K562 (cell line): Measurements from ENCODE around the gene HTR5A. TPM values are rescaled to one million over a fixed set of nuclear protein-coding genes. Genes with fewer than 3 reads are reported as not detected.

ENCODE experiments used
- ATAC-seq: fragments of 200-7000 bp; cut with Tn5 transposase; 3 replicates; pipeline ENCODE4 v1.9.1; 2020; ENCODE audit warnings: moderate library complexity
- BruUV-seq: library from RNA; stranded (reverse); fragments of 400-500 nt; replicated peaks from 2 replicates; lab custom pipeline; 2021; lab: Mats Ljungman, UMichigan
- CTCF ChIA-PET: fragments of 300-600 bp; formaldehyde crosslinking; extraction: SDS; loops from one replicate; lab custom pipeline; 2021; ENCODE audit warnings: low intra/inter-chr PET ratio; lab: Yijun Ruan, JAX
- POLR2A ChIA-PET: fragments of 300-600, 350-650 bp; sonication (Branson Sonifier 250); formaldehyde crosslinking; extraction: SDS; loops from one replicate; lab custom pipeline; 2021; ENCODE audit warnings: antibody characterized with exemption, inconsistent platforms; lab: Yijun Ruan, JAX
- DNase-seq, 4 experiments: peaks; one replicate each; pipeline versions ENCODE4 v3.0.0 to v3.0.0-alpha.2; 2011 to 2018; ENCODE audit warnings: low spot score in 3 of 4, mixed read lengths in 3 of 4; ENCODE audit errors: extremely low read depth in 1 of 4
- FAIRE-seq: peaks from 2 replicates; lab custom pipeline; 2011; peaks lifted over from hg19 to GRCh38; lab: Jason Lieb, UNC
- H2AFZ ChIP-seq: 2 replicates; pipeline ENCODE4 v1.6.0; 2011; ENCODE audit warnings: low read depth, low read length, control low read depth, inconsistent platforms
- H3K27ac ChIP-seq: fragments of 200-600 bp; 3 replicates; pipeline ENCODE4 v1.8.0; 2011; ENCODE audit warnings: low read depth, mild to moderate bottlenecking, control low read depth, inconsistent platforms, low read length, moderate library complexity, mixed read lengths; ENCODE audit errors: extremely low read depth
- H3K27me3 ChIP-seq, 2 experiments: fragments of 300-600 bp in 1 of 2; 2 replicates in 1 of 2; 3 replicates in 1 of 2; pipeline versions ENCODE4 v1.6.0 to v1.8.0; 2011; ENCODE audit warnings: inconsistent platforms in 2 of 2, low read length in 2 of 2, mild to moderate bottlenecking in 1 of 2, mixed read lengths in 1 of 2, moderate library complexity in 1 of 2; ENCODE audit not compliant: control insufficient read depth in 2 of 2, insufficient read depth in 2 of 2
- H3K36me3 ChIP-seq: fragments of 300-600 bp; 3 replicates; pipeline ENCODE4 v1.8.0; 2011; ENCODE audit warnings: mild to moderate bottlenecking, low read length, inconsistent platforms; ENCODE audit not compliant: control insufficient read depth, insufficient read depth
- H3K4me1 ChIP-seq, 2 experiments: fragments of 200-600 bp in 1 of 2; replicated peaks in 1 of 2; 2 replicates in 1 of 2; 3 replicates in 1 of 2; pipeline versions ENCODE4 v1.5.1 to v1.8.0; 2011; ENCODE audit warnings: inconsistent platforms in 2 of 2, low read length in 2 of 2, mild to moderate bottlenecking in 1 of 2, mixed read lengths in 1 of 2, moderate library complexity in 1 of 2; ENCODE audit not compliant: control insufficient read depth in 2 of 2, insufficient read depth in 2 of 2
- H3K4me2 ChIP-seq: 2 replicates; pipeline ENCODE4 v1.6.1; 2011; ENCODE audit warnings: low read length, control low read depth, inconsistent platforms, mixed read lengths; ENCODE audit not compliant: insufficient read depth
- H3K4me3 ChIP-seq: fragments of 200-600 bp; sonication (generic), shearing (Covaris generic); 2 replicates; pipeline ENCODE4 v1.5.1; 2016; ENCODE audit warnings: control low read depth, inconsistent platforms
- H3K79me2 ChIP-seq: fragments of 200-600 bp; 3 replicates; pipeline ENCODE4 v1.8.0; 2011; ENCODE audit warnings: low read length, inconsistent platforms; ENCODE audit not compliant: control insufficient read depth, insufficient read depth
- H3K9ac ChIP-seq, 2 experiments: 2 replicates each; pipeline versions ENCODE4 v1.6.0 to v1.6.1; 2011; ENCODE audit warnings: low read depth in 2 of 2, low read length in 2 of 2, control low read depth in 1 of 2, inconsistent platforms in 1 of 2, mild to moderate bottlenecking in 1 of 2, mixed read lengths in 1 of 2; ENCODE audit not compliant: insufficient read depth in 1 of 2
- H3K9me1 ChIP-seq: one replicate; pipeline ENCODE4 v1.6.0; 2011; ENCODE audit warnings: inconsistent platforms, mild to moderate bottlenecking, low read length, moderate library complexity; ENCODE audit not compliant: control insufficient read depth, insufficient read depth
- H3K9me3 ChIP-seq: replicated peaks from 2 replicates; pipeline ENCODE4 v1.5.1; 2011; ENCODE audit warnings: low read depth, low read length, inconsistent platforms; ENCODE audit not compliant: control insufficient read depth, insufficient read depth
- H4K20me1 ChIP-seq: replicated peaks from 2 replicates; pipeline ENCODE4 v1.6.1; 2011; ENCODE audit warnings: low read length, inconsistent platforms, mixed read lengths; ENCODE audit not compliant: control insufficient read depth, insufficient read depth
- CBX3 ChIP-seq, 2 experiments: IDR thresholded peaks; 1 replicate in 1 of 2; 2 replicates in 1 of 2; pipeline ENCODE4 v1.6.1; 2012; ENCODE audit warnings: inconsistent platforms in 2 of 2, low read length in 2 of 2, borderline replicate concordance in 1 of 2, control low read depth in 1 of 2
- CBX5 ChIP-seq: IDR thresholded peaks from 2 replicates; pipeline ENCODE4 v1.6.1; 2014; ENCODE audit warnings: low read depth, borderline replicate concordance
- GATAD2A ChIP-seq: fragments of 450-650 bp; IDR thresholded peaks from 2 replicates; pipeline ENCODE4 v1.6.1; 2017
- HLTF ChIP-seq: fragments of 450-650 bp; IDR thresholded peaks from 2 replicates; pipeline ENCODE4 v1.6.1; 2016
- SIN3A ChIP-seq, 2 experiments: fragments of 150-350 bp in 1 of 2; IDR thresholded peaks; 2 replicates each; pipeline ENCODE4 v1.6.1; 2011 to 2016; ENCODE audit warnings: borderline replicate concordance in 2 of 2, low read depth in 2 of 2, low read length in 2 of 2, mild to moderate bottlenecking in 2 of 2, moderate library complexity in 2 of 2; ENCODE audit not compliant: control insufficient read depth in 1 of 2
- TRIM28 ChIP-seq: fragments of 450-650 bp; IDR thresholded peaks from 2 replicates; pipeline ENCODE4 v1.6.1; 2017
- ZNF146 ChIP-seq: IDR thresholded peaks from one replicate; pipeline ENCODE4 v1.6.1; 2018; ENCODE audit warnings: missing compliant biosample characterization; ENCODE audit not compliant: unreplicated experiment
- ZNF609 ChIP-seq: sonication (generic); formaldehyde crosslinking; IDR thresholded peaks from 2 replicates; pipeline ENCODE4 v1.8.1; 2023; ENCODE audit warnings: missing genetic modification reagents, mild to moderate bottlenecking, borderline replicate concordance
- WGBS: fragments of 100-300 bp; shearing (Covaris generic); methylation state at CpG from one replicate; pipeline ENCODE4 v1.1.6; 2016; ENCODE audit warnings: low coverage, mixed read lengths; ENCODE audit not compliant: insufficient coverage; ENCODE audit errors: missing lambda C conversion rate; 5-methylcytosine and 5-hydroxymethylcytosine counted together
- in situ Hi-C: fragments of 300-500 bp; cut with MboI; formaldehyde crosslinking; loops from 4 replicates; pipeline ENCODE4 v1.15.0; 2018; ENCODE audit warnings: inconsistent platforms, mixed read lengths
- intact Hi-C: fragments of 100-400 bp; cut with micrococcal nuclease; formaldehyde crosslinking; loops from 2 replicates; pipeline ENCODE4 v1.14.2; 2022
- polyA plus RNA-seq, 8 experiments: library from polyadenylated mRNA; depleted of rRNA in 4 of 8; stranded (reverse) in 5 of 8; unstranded in 3 of 8; fragments of >200 nt; fragmentation: Nextera tagmentation in 2 of 8; fragmentation: Illumina TruSeq in 1 of 8; extraction: Ambion mirVana in 2 of 8; extraction: Trizol in 1 of 8; gene quantifications; 2 replicates each; pipeline versions ENCODE4 v1.2.1 to v1.2.3, GENCODE V29; 2011 to 2014; ENCODE audit warnings: inconsistent platforms in 1 of 8, missing spikeins in 1 of 8
- total RNA-seq, 7 experiments: library from RNA; depleted of rRNA in 6 of 7; stranded (reverse); fragments of >200 nt in 6 of 7; fragmentation: Illumina TruSeq in 2 of 7; extraction: Trizol in 2 of 7; gene quantifications; 2 replicates each; pipeline versions ENCODE4 v1.2.1 to v1.2.3, GENCODE V29; 2011 to 2021; ENCODE audit warnings: low replicate concordance in 1 of 7
- TF ChIP-seq, protein P1 (sequence below), 2 experiments: fragments of 450-650 bp in 1 of 2; sonication (generic) in 1 of 2; formaldehyde crosslinking in 1 of 2; IDR thresholded peaks in 1 of 2; conservative IDR thresholded peaks in 1 of 2; 2 replicates each; pipeline versions ENCODE4 v1.6.1 to v1.8.1; 2016 to 2023; ENCODE audit warnings: mild to moderate bottlenecking in 2 of 2, moderate library complexity in 2 of 2, inconsistent platforms in 1 of 2, missing genetic modification reagents in 1 of 2

The HTR5A gene
- total and polyA plus RNA-seq, 9 of the 15 experiments (the other 6 are each of a cell fraction or from before 2014, with no cell fraction given) = 0.06 TPM; not detected in 8

DNA sequence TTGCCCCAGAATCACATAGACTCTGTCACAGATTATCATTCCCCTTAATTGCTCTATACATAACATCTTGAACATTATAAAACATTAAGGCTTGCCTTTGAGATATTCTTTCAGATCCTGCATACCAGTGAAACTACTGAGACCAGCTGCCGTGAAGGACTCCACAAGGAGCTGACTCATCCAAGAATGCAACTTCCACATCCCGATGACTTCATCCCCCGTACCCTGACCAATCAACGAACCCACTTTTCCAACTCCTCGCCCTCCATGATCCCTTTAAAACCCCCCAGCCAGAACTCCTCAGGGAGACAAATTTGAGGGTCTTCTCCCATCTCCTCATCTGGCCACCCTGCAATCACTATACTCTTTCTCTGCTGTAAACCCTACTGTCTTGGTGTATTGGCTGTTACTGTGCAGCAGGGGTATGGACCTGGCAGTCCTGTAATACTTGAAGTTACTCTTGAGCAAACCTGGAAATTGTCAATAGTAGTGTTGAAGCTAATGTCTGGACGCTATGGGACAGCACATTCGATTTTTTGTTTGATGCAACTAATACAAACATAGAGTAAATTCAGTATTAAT, 49.8 kb downstream of the HTR5A start:
- Histone ChIP-seq H3K79me2 (no peaks in the 10 kb centered on the region), H3K27ac (no peak overlapping the region), H3K4me1 (no peaks in the 10 kb centered on the region), H3K9me1 (no peaks in the 10 kb centered on the region), H2AFZ (no peak overlapping the region), H3K4me2 (no peak overlapping the region), H3K9ac (no peak overlapping the region), H3K4me3 (no peak overlapping the region), H4K20me1 (no peaks in the 10 kb centered on the region), H3K9me3 (no peaks in the 10 kb centered on the region), H3K36me3 (no peaks in the 10 kb centered on the region), H3K27me3 (peaks cover 10 to 30% of the 10 kb centered on the region in 2 experiments; a peak in 4 of 5 replicates)
- FAIRE-seq (no peak), DNase-seq (no peak), ATAC-seq (no peak)
- intact Hi-C loops = no loop called here
- CTCF ChIA-PET = no interaction called here
- no peak for TF ChIP-seq ZNF609
- no peak for TF ChIP-seq HLTF
- TF ChIP-seq CBX5 = peak; percentile 57; the same call in 1 of the 2 replicates
- TF ChIP-seq, protein P1, sequence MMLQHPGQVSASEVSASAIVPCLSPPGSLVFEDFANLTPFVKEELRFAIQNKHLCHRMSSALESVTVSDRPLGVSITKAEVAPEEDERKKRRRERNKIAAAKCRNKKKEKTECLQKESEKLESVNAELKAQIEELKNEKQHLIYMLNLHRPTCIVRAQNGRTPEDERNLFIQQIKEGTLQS (IDR thresholded peaks at IDR 0.05) = peak; percentile 55
- TF ChIP-seq, protein P1 (CRISPR knock-in tag; conservative IDR thresholded peaks at IDR 0.05) = no peak
- TF ChIP-seq ZNF146 (CRISPR knock-in tag) = no peak
- TF ChIP-seq CBX3 (IDR thresholded peaks at IDR 0.05; ENCODE audit: borderline replicate concordance in 1 of 2, low read length in 2 of 2) = 0 out of 3 replicates have a peak, but pooled peaks of 1 of the 2 experiments have one; percentile 29
- no peak for TF ChIP-seq GATAD2A
- TF ChIP-seq SIN3A (IDR thresholded peaks at IDR 0.05; ENCODE audit: borderline replicate concordance in 2 of 2, control insufficient read depth in 1 of 2, low read depth in 2 of 2, low read length in 2 of 2) = no peak
- 0 out of 2 replicates have a peak, but pooled peaks have one; percentile 40 for TF ChIP-seq TRIM28
- 3% methylated on average over 7 of the region's 7 CpGs for WGBS
- in situ Hi-C loops = no loop called here
- BruUV-seq = no TSS peak
- POLR2A ChIA-PET = interaction anchor here (0.7 to 1.2 kb wide), 2 partner anchors 11 to 400 kb away, joined by 4 read pairs; no protein-coding TSS in a partner anchor
